MM.1S (cell line): Measurements from ENCODE around the gene PTPRG.
A peak's percentile ranks its signal among the peaks of the same experiment; 100 is the strongest.

ENCODE experiments used
- DNase-seq: peaks from one replicate; pipeline ENCODE4 v3.0.0-alpha.2; 2015
- H2AFZ ChIP-seq: fragments of 300-600 bp; sonication (generic); 2 replicates; pipeline ENCODE4 v1.6.0; 2016; ENCODE audit warnings: antibody characterized with exemption, low read length
- H3F3A ChIP-seq: fragments of 300-600 bp; sonication (generic); 2 replicates; pipeline ENCODE4 v1.6.1; 2016; ENCODE audit warnings: mild to moderate bottlenecking, antibody characterized with exemption, low read length, moderate library complexity, mixed read lengths; ENCODE audit not compliant: insufficient read depth
- H3K27ac ChIP-seq: fragments of 300-600 bp; sonication (generic); 2 replicates; pipeline ENCODE4 v1.5.1; 2016; ENCODE audit warnings: mild to moderate bottlenecking, low read length
- H3K27me3 ChIP-seq: fragments of 300-600 bp; sonication (generic); replicated peaks from 2 replicates; pipeline ENCODE4 v1.6.0; 2016; ENCODE audit warnings: low read length; ENCODE audit not compliant: insufficient read depth
- H3K36me3 ChIP-seq: fragments of 300-600 bp; sonication (generic); replicated peaks from 2 replicates; pipeline ENCODE4 v1.6.1; 2016; ENCODE audit warnings: mild to moderate bottlenecking, low read length, mixed read lengths; ENCODE audit not compliant: insufficient read depth
- H3K4me1 ChIP-seq: fragments of 300-600 bp; sonication (generic); 2 replicates; pipeline ENCODE4 v1.6.1; 2016; ENCODE audit warnings: low read length, mixed read lengths
- H3K4me2 ChIP-seq: fragments of 300-600 bp; sonication (generic); 2 replicates; pipeline ENCODE4 v1.6.0; 2016; ENCODE audit warnings: low read depth, low read length
- H3K4me3 ChIP-seq: fragments of 300-600 bp; sonication (generic); 2 replicates; pipeline ENCODE4 v1.5.1; 2016; ENCODE audit warnings: low read length, mixed read lengths
- H3K79me2 ChIP-seq: fragments of 300-600 bp; sonication (generic); 2 replicates; pipeline ENCODE4 v1.6.1; 2016; ENCODE audit warnings: mixed run types, low read length, mixed read lengths
- H3K9ac ChIP-seq: fragments of 300-600 bp; sonication (generic); 2 replicates; pipeline ENCODE4 v1.6.1; 2016; ENCODE audit warnings: low read length, mixed read lengths
- H3K9me2 ChIP-seq: fragments of 300-600 bp; sonication (generic); replicated peaks from 2 replicates; pipeline ENCODE4 v1.6.1; 2016; ENCODE audit warnings: mild to moderate bottlenecking, low read length, mixed read lengths; ENCODE audit not compliant: insufficient read depth
- H3K9me3 ChIP-seq: fragments of 300-600 bp; sonication (generic); replicated peaks from 2 replicates; pipeline ENCODE4 v1.6.1; 2016; ENCODE audit warnings: mild to moderate bottlenecking, low read length, mixed read lengths; ENCODE audit not compliant: insufficient read depth
- H4K20me1 ChIP-seq: fragments of 300-600 bp; sonication (generic); 2 replicates; pipeline ENCODE4 v1.6.1; 2016; ENCODE audit warnings: mild to moderate bottlenecking, low read length, moderate library complexity, mixed read lengths; ENCODE audit not compliant: insufficient read depth
- EZH2 ChIP-seq: fragments of 300-600 bp; sonication (generic); optimal IDR thresholded peaks from 2 replicates; pipeline ENCODE3; 2017; ENCODE audit warnings: low read depth, mild to moderate bottlenecking, antibody characterized with exemption, low read length, mixed read lengths
- EZH2phosphoT487 ChIP-seq: fragments of 300-600 bp; sonication (generic); IDR thresholded peaks from 2 replicates; pipeline ENCODE4 v1.6.1; 2018; ENCODE audit warnings: antibody characterized with exemption, low read length
- TF ChIP-seq, protein P1 (sequence below): fragments of 300-600 bp; sonication (generic); IDR thresholded peaks from 2 replicates; pipeline ENCODE4 v1.5.1; 2016; ENCODE audit warnings: antibody characterized with exemption, low read length, mixed read lengths

Gene PTPRG

GRCh38 chr3:62329971-62330370 lies 768.6 kb downstream of the PTPRG start:
- Histone ChIP-seq H3K4me3 (no peak overlapping the region), H3K79me2 (no peaks in the 10 kb centered on the region), H3K4me1 (no peaks in the 10 kb centered on the region), H3K9me3 (no peaks in the 10 kb centered on the region), H3K27me3 (no peaks in the 10 kb centered on the region), H3F3A (no peaks in the 10 kb centered on the region), H2AFZ (no peak overlapping the region), H3K4me2 (no peak overlapping the region), H3K36me3 (no peaks in the 10 kb centered on the region), H3K27ac (no peak overlapping the region), H3K9me2 (no peaks in the 10 kb centered on the region), H3K9ac (no peak overlapping the region), H4K20me1 (no peaks in the 10 kb centered on the region)
- TF ChIP-seq EZH2 (no peak), EZH2phosphoT487 (no peak)
- TF ChIP-seq, protein P1, sequence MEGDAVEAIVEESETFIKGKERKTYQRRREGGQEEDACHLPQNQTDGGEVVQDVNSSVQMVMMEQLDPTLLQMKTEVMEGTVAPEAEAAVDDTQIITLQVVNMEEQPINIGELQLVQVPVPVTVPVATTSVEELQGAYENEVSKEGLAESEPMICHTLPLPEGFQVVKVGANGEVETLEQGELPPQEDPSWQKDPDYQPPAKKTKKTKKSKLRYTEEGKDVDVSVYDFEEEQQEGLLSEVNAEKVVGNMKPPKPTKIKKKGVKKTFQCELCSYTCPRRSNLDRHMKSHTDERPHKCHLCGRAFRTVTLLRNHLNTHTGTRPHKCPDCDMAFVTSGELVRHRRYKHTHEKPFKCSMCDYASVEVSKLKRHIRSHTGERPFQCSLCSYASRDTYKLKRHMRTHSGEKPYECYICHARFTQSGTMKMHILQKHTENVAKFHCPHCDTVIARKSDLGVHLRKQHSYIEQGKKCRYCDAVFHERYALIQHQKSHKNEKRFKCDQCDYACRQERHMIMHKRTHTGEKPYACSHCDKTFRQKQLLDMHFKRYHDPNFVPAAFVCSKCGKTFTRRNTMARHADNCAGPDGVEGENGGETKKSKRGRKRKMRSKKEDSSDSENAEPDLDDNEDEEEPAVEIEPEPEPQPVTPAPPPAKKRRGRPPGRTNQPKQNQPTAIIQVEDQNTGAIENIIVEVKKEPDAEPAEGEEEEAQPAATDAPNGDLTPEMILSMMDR = no peak
- no peak for DNase-seq

GRCh38 chr3:62332017-62332416 lies 770.6 kb downstream of the PTPRG start:
- no peaks in the 10 kb centered on the region for H3F3A ChIP-seq
- H3K4me2 ChIP-seq = no peak overlapping the region
- no peak overlapping the region for H2AFZ ChIP-seq

GRCh38 chr3:62332835-62333244 lies 771.5 kb downstream of the PTPRG start:
- H3K36me3 ChIP-seq = no peaks in the 10 kb centered on the region
- H3K4me2 ChIP-seq = no peak overlapping the region
- no peaks in the 10 kb centered on the region for H3F3A ChIP-seq
- no peaks in the 10 kb centered on the region for H4K20me1 ChIP-seq
- no peak overlapping the region for H3K4me3 ChIP-seq
- H3K9me3 ChIP-seq = no peaks in the 10 kb centered on the region
- no peaks in the 10 kb centered on the region for H3K27me3 ChIP-seq
- no peaks in the 10 kb centered on the region for H3K4me1 ChIP-seq
- no peak overlapping the region for H3K9ac ChIP-seq
- TF ChIP-seq, protein P1 = peak; percentile 64
- no peak for TF ChIP-seq EZH2phosphoT487
- H3K27ac ChIP-seq = no peak overlapping the region
- no peak overlapping the region for H2AFZ ChIP-seq
- no peaks in the 10 kb centered on the region for H3K79me2 ChIP-seq
- no peaks in the 10 kb centered on the region for H3K9me2 ChIP-seq
- peak; percentile 36 for DNase-seq

More at GRCh38 chr3:62332017-62332416, 770.6 kb downstream of the PTPRG start:
- Histone ChIP-seq H3K9me2 (no peaks in the 10 kb centered on the region), H3K4me1 (no peaks in the 10 kb centered on the region), H3K27me3 (no peaks in the 10 kb centered on the region), H3K79me2 (no peaks in the 10 kb centered on the region), H3K9me3 (no peaks in the 10 kb centered on the region), H4K20me1 (no peaks in the 10 kb centered on the region), H3K27ac (no peak overlapping the region), H3K9ac (no peak overlapping the region), H3K36me3 (no peaks in the 10 kb centered on the region), H3K4me3 (no peak overlapping the region)
- DNase-seq = no peak
- TF ChIP-seq EZH2phosphoT487 = no peak
- TF ChIP-seq, protein P1 = no peak
- TF ChIP-seq EZH2 = no peak
